ENCODE results near the gene CATSPERZ.
A peak's percentile ranks its signal among the peaks of the same experiment; 100 is the strongest.

CATSPERZ gene

DNA sequence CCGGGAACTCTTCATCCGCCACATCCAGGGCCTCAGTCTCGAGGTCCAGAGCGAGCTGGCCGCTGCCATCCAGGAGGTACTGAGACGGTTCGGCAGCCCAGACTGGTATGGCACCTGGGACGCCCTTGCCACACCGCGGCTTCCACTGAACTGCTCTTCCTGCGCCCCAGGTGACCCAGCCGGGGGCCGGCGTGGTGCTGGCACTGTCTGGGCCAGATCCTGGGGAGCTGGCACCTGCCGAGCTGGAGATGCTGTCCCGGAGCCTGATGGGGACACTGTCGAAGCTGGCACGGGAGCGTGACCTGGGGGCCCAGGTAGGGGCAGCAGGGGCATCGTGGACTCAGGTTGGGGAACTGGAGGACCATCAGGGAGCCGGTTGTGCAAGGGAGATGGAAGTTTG, 41.3 kb downstream of the CATSPERZ start:
- no CpG with 5 or more reads among the region's 21 CpGs for WGBS (ENCODE audit: extremely low coverage, insufficient coverage, insufficient read length)

DNA sequence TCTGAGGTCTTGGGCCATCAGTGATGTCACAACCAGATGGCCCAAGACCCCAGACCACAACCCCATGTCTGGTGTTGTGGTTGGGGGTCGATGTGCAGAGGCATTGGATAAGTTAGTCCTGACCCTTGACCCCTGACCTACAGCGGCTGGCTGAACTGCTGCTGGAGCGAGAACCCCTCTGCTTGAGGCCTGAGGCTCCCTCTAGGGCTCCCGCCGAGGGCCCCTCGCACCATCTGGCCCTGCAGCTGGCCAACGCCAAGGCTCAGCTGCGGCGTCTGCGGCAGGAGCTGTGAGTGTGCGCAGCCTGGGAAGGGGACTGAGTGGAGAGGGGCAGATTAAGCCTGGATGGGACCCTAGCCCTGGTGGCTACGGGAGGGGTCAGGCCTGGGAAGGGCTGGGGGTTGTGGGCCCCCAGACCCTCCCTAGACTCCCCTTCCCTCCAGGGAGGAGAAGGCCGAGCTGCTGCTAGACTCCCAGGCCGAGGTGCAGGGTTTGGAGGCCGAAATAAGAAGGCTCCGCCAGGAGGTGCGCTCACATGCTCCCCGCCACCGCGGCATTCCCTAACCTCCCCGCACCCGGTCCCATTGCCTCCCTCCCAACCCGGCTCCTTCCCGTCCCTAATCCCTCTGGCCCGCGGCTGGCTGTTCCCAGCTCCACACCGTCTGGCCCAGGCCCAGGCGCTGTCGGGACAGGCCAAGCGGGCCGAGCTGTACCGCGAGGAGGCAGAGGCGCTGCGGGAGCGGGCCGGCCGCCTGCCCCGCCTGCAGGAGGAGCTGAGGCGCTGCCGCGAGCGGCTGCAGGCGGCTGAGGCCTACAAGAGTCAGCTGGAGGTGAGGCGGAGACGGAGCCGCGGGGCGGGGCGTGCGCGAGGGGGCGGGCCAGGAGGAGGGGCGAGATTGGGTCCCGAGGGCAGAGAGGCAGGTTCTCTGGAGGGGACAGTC, 42.0 kb downstream of the CATSPERZ start:
- peaks cover 6 to 7% of the 10 kb centered on the region in 2 experiments for H3K4me1 ChIP-seq (ENCODE audit: control insufficient read depth in 1 of 2, insufficient read depth in 2 of 2, low read length in 2 of 2)
- peak; percentile 94 for DNase-seq
- H2BK12ac ChIP-seq (ENCODE audit: low read length): no peak overlapping the region
- peak overlapping the region; percentile 48 for H4K91ac ChIP-seq (ENCODE audit: low read depth, low read length)
- H4K12ac ChIP-seq (ENCODE audit: low read depth, low read length): peak overlapping the region; percentile 79
- peak overlapping the region; percentile 82 for H4K8ac ChIP-seq (ENCODE audit: low read depth, low read length)
- peak overlapping the region; percentile 21 for H2AK5ac ChIP-seq (ENCODE audit: low read length)
- peak overlapping the region; percentile 81 for H2AFZ ChIP-seq (ENCODE audit: insufficient read depth, low read length, poor library complexity)
- H3K4me3 ChIP-seq (ENCODE audit: low read depth, low read length): no peak overlapping the region
- no peaks in the 10 kb centered on the region for H3K36me3 ChIP-seq (ENCODE audit: control insufficient read depth in 1 of 2, insufficient read depth in 2 of 2, low read length in 2 of 2)
- no peak overlapping the region for H2BK5ac ChIP-seq (ENCODE audit: low read depth, low read length, poor library complexity)
- peaks cover 2% of the 10 kb centered on the region for H3K79me2 ChIP-seq (ENCODE audit: control insufficient read depth, insufficient read depth, low read length, poor library complexity)
- no peak overlapping the region for H3K27ac ChIP-seq (ENCODE audit: low read depth, low read length)
- no peak overlapping the region for H3K9ac ChIP-seq (ENCODE audit: low read length)
- peaks cover 3% of the 10 kb centered on the region for H3K9me3 ChIP-seq (ENCODE audit: insufficient read depth, low read depth, low read length)
- H2BK120ac ChIP-seq (ENCODE audit: insufficient read depth, low read length, poor library complexity): peak overlapping the region; percentile 37
- peak overlapping the region; percentile 41 for H3K4me2 ChIP-seq (ENCODE audit: low read length)
- peak overlapping the region; percentile 58 for H3K18ac ChIP-seq (ENCODE audit: low read length)
- H3K14ac ChIP-seq (ENCODE audit: low read length): peak overlapping the region; percentile 69
- H3K79me1 ChIP-seq (ENCODE audit: low read length): peaks cover 6% of the 10 kb centered on the region
- peak overlapping the region; percentile 58 for H3K4ac ChIP-seq (ENCODE audit: low read depth, low read length)
- no peak overlapping the region for H3K23ac ChIP-seq (ENCODE audit: low read length)
- no peaks in the 10 kb centered on the region for H3K27me3 ChIP-seq (ENCODE audit: insufficient read depth, low read length)
- no CpG with 5 or more reads among the region's 55 CpGs for WGBS (ENCODE audit: extremely low coverage, insufficient coverage, insufficient read length)

More for the DNA sequence above, 41.3 kb downstream of the CATSPERZ start:
- Histone ChIP-seq H2AFZ (ENCODE audit: insufficient read depth, low read length, poor library complexity) (no peak overlapping the region), H3K9me3 (ENCODE audit: insufficient read depth, low read depth, low read length) (peaks cover 3% of the 10 kb centered on the region), H3K14ac (ENCODE audit: low read length) (no peak overlapping the region), H3K23ac (ENCODE audit: low read length) (no peak overlapping the region), H3K4me3 (ENCODE audit: low read depth, low read length) (no peak overlapping the region), H3K36me3 (ENCODE audit: control insufficient read depth in 1 of 2, insufficient read depth in 2 of 2, low read length in 2 of 2) (no peaks in the 10 kb centered on the region), H3K9ac (ENCODE audit: low read length) (no peak overlapping the region), H2AK5ac (ENCODE audit: low read length) (no peak overlapping the region), H2BK12ac (ENCODE audit: low read length) (no peak overlapping the region), H3K27me3 (ENCODE audit: insufficient read depth, low read length) (no peaks in the 10 kb centered on the region), H3K4ac (ENCODE audit: low read depth, low read length) (no peak overlapping the region), H3K27ac (ENCODE audit: low read depth, low read length) (no peak overlapping the region), H2BK5ac (ENCODE audit: low read depth, low read length, poor library complexity) (no peak overlapping the region), H3K79me1 (ENCODE audit: low read length) (peaks cover 6% of the 10 kb centered on the region), H3K79me2 (ENCODE audit: control insufficient read depth, insufficient read depth, low read length, poor library complexity) (peaks cover 2% of the 10 kb centered on the region), H2BK120ac (ENCODE audit: insufficient read depth, low read length, poor library complexity) (no peak overlapping the region), H3K18ac (ENCODE audit: low read length) (no peak overlapping the region), H4K8ac (ENCODE audit: low read depth, low read length) (no peak overlapping the region), H4K91ac (ENCODE audit: low read depth, low read length) (no peak overlapping the region), H3K4me1 (ENCODE audit: control insufficient read depth in 1 of 2, insufficient read depth in 2 of 2, low read length in 2 of 2) (peaks cover 6% of the 10 kb centered on the region in 2 experiments), H4K12ac (ENCODE audit: low read depth, low read length) (no peak overlapping the region), H3K4me2 (ENCODE audit: low read length) (no peak overlapping the region)
- DNase-seq: no peak

DNA sequence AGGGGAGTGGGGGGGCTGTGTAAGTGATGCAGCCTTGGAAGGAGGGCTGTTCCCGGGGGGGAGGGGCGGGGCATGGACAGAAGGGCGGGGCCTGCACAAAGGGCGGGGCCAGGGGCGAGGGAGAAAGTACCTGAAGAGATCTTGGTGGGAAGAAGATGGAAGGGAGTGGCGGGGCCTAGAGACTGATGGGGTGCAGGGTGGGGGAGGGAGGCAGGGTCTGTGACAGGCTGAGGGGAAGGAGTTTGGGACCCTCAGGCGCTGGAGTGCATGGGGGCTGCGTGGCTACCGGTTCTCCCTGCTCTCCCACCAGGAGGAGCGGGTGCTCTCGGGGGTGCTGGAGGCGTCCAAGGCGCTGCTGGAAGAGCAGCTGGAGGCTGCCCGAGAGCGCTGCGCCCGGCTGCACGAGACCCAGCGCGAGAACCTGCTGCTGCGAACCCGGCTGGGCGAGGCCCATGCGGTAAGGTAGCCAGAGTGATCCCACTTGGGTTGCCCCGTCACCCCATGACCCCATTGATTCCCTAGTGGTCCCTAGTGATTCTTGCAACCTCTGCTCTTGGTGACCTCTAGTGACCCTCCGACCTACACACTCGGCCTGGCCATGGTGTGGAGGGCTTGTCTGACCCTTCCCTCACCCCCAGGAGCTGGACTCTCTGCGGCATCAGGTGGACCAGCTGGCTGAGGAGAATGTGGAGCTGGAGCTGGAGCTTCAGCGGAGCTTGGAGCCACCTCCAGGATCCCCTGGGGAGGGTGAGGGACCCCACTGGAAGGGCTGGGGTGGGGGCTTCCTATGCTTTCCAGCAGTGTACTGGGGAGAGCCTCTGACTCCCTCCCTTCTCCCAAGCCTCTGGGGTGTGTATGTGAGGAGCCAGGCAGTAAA, 42.9 kb downstream of the CATSPERZ start:
- no peak overlapping the region for H3K14ac ChIP-seq (ENCODE audit: low read length)
- no peak overlapping the region for H3K27ac ChIP-seq (ENCODE audit: low read depth, low read length)
- no peaks in the 10 kb centered on the region for H3K27me3 ChIP-seq (ENCODE audit: insufficient read depth, low read length)
- peaks cover 6% of the 10 kb centered on the region for H3K79me1 ChIP-seq (ENCODE audit: low read length)
- WGBS (ENCODE audit: extremely low coverage, insufficient coverage, insufficient read length): no CpG with 5 or more reads among the region's 29 CpGs
- H3K36me3 ChIP-seq (ENCODE audit: control insufficient read depth in 1 of 2, insufficient read depth in 2 of 2, low read length in 2 of 2): no peaks in the 10 kb centered on the region
- H4K12ac ChIP-seq (ENCODE audit: low read depth, low read length): no peak overlapping the region
- no peak overlapping the region for H2BK5ac ChIP-seq (ENCODE audit: low read depth, low read length, poor library complexity)
- no peak overlapping the region for H3K4me2 ChIP-seq (ENCODE audit: low read length)
- no peak overlapping the region for H3K18ac ChIP-seq (ENCODE audit: low read length)
- no peak overlapping the region for H3K9ac ChIP-seq (ENCODE audit: low read length)
- peak overlapping the region; percentile 20 for H2AK5ac ChIP-seq (ENCODE audit: low read length)
- H3K4me1 ChIP-seq (ENCODE audit: control insufficient read depth in 1 of 2, insufficient read depth in 2 of 2, low read length in 2 of 2): peaks cover 6 to 11% of the 10 kb centered on the region in 2 experiments
- no peak overlapping the region for H3K4ac ChIP-seq (ENCODE audit: low read depth, low read length)
- H2AFZ ChIP-seq (ENCODE audit: insufficient read depth, low read length, poor library complexity): no peak overlapping the region
- no peak overlapping the region for H2BK12ac ChIP-seq (ENCODE audit: low read length)
- peaks cover 3% of the 10 kb centered on the region for H3K9me3 ChIP-seq (ENCODE audit: insufficient read depth, low read depth, low read length)
- no peak overlapping the region for H2BK120ac ChIP-seq (ENCODE audit: insufficient read depth, low read length, poor library complexity)
- DNase-seq: no peak
- peaks cover 2% of the 10 kb centered on the region for H3K79me2 ChIP-seq (ENCODE audit: control insufficient read depth, insufficient read depth, low read length, poor library complexity)
- no peak overlapping the region for H3K23ac ChIP-seq (ENCODE audit: low read length)
- H4K8ac ChIP-seq (ENCODE audit: low read depth, low read length): no peak overlapping the region
- H4K91ac ChIP-seq (ENCODE audit: low read depth, low read length): no peak overlapping the region
- no peak overlapping the region for H3K4me3 ChIP-seq (ENCODE audit: low read depth, low read length)

DNA sequence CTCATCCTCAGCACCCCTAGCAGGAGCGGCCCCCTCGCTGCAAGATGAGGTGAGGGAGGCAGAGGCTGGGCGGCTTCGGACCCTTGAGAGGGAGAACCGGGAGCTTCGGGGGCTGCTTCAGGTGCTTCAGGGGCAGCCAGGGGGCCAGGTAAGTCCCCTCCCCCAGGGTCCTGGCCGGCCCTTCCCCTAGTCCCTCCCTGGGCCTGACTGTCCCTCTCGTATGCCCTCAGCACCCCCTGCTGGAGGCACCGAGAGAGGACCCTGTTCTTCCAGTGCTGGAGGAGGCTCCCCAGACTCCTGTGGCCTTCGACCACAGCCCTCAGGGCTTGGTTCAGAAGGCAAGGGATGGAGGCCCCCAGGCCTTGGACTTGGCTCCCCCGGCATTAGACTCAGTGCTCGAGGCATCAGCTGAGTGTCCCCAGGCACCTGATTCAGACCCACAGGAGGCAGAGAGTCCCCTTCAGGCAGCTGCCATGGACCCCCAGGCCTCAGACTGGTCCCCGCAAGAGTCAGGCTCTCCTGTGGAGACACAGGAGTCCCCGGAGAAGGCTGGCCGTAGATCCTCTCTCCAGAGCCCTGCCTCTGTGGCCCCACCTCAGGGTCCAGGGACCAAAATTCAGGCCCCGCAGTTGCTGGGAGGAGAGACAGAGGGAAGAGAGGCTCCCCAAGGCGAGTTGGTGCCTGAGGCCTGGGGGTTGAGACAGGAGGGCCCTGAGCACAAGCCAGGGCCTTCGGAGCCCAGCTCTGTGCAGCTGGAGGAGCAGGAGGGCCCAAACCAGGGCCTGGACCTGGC, 43.8 kb downstream of the CATSPERZ start:
- Histone ChIP-seq H3K4me3 (ENCODE audit: low read depth, low read length) (no peak overlapping the region), H3K18ac (ENCODE audit: low read length) (no peak overlapping the region), H3K9ac (ENCODE audit: low read length) (no peak overlapping the region), H2AFZ (ENCODE audit: insufficient read depth, low read length, poor library complexity) (no peak overlapping the region), H3K4ac (ENCODE audit: low read depth, low read length) (no peak overlapping the region), H3K27ac (ENCODE audit: low read depth, low read length) (no peak overlapping the region), H3K79me1 (ENCODE audit: low read length) (peaks cover 6% of the 10 kb centered on the region), H2BK12ac (ENCODE audit: low read length) (no peak overlapping the region), H3K23ac (ENCODE audit: low read length) (no peak overlapping the region), H3K79me2 (ENCODE audit: control insufficient read depth, insufficient read depth, low read length, poor library complexity) (peaks cover 2% of the 10 kb centered on the region), H3K4me1 (ENCODE audit: control insufficient read depth in 1 of 2, insufficient read depth in 2 of 2, low read length in 2 of 2) (peaks cover 8 to 11% of the 10 kb centered on the region in 2 experiments), H3K14ac (ENCODE audit: low read length) (no peak overlapping the region), H3K36me3 (ENCODE audit: control insufficient read depth in 1 of 2, insufficient read depth in 2 of 2, low read length in 2 of 2) (no peaks in the 10 kb centered on the region), H4K91ac (ENCODE audit: low read depth, low read length) (no peak overlapping the region), H4K12ac (ENCODE audit: low read depth, low read length) (no peak overlapping the region), H3K9me3 (ENCODE audit: insufficient read depth, low read depth, low read length) (peaks cover 3% of the 10 kb centered on the region), H4K8ac (ENCODE audit: low read depth, low read length) (no peak overlapping the region), H2AK5ac (ENCODE audit: low read length) (peak overlapping the region; percentile 20), H2BK120ac (ENCODE audit: insufficient read depth, low read length, poor library complexity) (no peak overlapping the region), H3K27me3 (ENCODE audit: insufficient read depth, low read length) (no peaks in the 10 kb centered on the region), H2BK5ac (ENCODE audit: low read depth, low read length, poor library complexity) (no peak overlapping the region), H3K4me2 (ENCODE audit: low read length) (no peak overlapping the region)
- no CpG with 5 or more reads among the region's 18 CpGs for WGBS (ENCODE audit: extremely low coverage, insufficient coverage, insufficient read length)
- peak in 1 of 2 donors; percentile 32 for DNase-seq

Data from trophoblast cell (in vitro differentiated cells and primary cell).